GM12873 (cell line): Measurements from ENCODE around the gene PCNX1.

Experiments used
- TF ChIP-seq, protein P1 (sequence below): IDR thresholded peaks from 2 replicates; pipeline ENCODE4 v1.5.1; 2012; ENCODE audit warnings: low read depth, mild to moderate bottlenecking, moderate library complexity, low read length, control low read depth; ENCODE audit not compliant: insufficient read depth; ENCODE audit errors: missing control alignments

Gene PCNX1

DNA sequence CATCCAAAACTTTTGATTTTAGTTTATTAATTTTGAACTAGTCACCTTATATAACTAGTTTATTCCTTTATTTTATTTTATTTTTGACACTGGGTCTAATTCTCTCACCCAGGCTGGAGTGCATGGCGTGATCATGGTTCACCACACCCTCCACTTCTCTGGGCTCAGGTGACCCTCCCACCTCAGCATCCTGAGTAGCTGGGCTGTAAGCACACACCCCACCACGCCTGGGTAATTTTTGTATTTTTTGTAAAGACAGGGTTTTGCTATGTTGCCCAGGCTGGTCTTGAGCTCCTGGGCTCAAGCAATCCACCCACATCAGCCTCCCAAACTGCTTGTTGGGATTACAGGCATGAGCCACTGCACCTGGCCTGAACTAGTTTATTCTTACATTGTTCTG lies 17.3 kb downstream of the PCNX1 start:
- TF ChIP-seq, protein P1, sequence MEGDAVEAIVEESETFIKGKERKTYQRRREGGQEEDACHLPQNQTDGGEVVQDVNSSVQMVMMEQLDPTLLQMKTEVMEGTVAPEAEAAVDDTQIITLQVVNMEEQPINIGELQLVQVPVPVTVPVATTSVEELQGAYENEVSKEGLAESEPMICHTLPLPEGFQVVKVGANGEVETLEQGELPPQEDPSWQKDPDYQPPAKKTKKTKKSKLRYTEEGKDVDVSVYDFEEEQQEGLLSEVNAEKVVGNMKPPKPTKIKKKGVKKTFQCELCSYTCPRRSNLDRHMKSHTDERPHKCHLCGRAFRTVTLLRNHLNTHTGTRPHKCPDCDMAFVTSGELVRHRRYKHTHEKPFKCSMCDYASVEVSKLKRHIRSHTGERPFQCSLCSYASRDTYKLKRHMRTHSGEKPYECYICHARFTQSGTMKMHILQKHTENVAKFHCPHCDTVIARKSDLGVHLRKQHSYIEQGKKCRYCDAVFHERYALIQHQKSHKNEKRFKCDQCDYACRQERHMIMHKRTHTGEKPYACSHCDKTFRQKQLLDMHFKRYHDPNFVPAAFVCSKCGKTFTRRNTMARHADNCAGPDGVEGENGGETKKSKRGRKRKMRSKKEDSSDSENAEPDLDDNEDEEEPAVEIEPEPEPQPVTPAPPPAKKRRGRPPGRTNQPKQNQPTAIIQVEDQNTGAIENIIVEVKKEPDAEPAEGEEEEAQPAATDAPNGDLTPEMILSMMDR, result no peak

DNA sequence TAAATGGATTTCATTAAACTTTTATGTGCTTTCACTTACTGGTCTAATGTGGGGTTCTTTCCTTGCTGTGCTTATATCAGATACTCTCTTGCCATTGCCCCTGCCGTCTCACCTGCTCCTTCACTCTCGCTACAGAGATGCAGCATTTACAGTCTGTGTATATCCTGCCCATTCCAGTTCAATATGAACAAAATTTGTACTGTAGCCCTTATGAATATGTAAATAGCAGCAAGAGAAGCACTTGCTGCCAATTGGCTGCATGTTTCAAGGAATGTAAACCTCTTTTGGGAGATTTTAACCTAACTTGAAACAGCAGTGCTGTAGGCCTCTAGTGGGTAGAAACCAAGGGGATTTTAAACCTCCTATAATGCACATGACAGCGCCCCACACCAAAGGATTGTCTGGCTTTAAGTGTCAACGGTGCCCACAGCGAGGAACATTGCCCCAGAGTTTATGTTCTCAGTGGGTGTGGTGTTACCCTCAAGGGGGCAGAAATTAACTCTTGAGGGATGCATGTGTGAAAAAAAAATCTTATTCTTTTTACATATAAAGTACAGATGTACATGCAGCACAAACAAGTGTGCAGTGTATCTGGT lies 19.1 kb downstream of the PCNX1 start:
- TF ChIP-seq, protein P1, result no peak

DNA sequence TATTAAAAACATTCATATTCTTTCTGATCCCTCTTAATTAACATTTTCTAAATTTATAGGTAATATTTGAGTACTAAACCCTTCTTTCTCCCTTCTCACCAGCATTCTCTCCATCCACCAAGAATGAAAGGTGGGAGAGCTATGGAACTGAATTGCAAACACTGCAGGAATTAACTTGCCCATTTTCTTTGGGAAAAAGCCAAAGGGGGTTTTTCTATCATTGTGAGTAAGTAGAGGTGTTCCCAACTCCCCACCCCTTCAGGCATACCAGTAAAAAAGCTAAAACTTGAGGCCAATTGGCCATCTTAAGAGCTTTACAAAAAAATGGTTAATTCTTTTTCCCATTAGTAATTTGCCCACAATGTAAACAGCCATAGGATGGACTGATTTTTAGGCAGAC lies 23.7 kb downstream of the PCNX1 start:
- TF ChIP-seq, protein P1, result no peak

DNA sequence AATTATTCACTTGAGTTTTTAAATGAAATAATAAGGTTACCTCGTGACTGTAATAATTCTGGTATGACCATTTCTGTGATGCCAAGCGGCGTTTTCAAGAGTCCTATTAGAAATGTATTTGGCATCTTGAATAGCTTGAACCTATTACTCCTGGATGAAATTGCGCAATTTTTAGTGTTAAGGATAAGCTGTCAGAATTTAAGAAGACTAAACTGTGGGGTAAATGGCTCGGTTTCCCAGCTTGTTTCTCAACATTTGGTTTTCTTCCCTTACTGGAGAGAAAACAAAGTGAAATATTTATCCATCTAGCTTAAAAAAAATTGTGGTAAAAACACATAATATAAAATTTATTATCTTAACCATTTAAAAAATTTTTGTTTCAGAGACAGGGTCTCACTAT lies 26.8 kb downstream of the PCNX1 start:
- TF ChIP-seq, protein P1, result no peak

DNA sequence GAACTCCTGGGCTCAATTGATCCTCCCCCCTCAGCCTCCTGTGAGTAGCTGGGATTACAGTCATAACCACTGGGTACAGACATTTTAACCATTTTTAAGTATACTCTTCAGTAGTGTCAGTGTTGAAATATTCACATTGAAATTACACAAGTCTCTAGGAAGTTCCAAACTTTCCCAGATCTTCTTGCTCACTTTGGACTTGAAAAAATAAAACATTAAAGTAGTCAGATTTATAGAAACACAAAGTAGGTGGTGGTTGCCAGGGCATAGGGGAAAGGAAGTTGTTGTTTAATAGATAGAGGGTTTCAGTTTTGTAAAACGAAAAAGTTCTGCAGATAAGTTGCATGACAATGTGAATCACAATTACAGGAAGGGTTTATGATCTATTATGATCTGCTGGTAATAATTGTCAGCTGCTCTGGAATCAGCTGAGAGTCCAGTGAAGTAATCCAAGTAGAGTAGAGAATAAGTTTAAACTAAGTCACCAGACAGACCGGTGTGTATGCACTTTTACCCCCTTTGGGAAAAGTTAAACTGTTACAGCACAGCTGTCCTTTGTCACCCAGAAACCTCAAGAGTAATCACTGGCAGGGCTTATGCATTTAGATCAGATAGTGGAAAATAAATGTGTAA lies 27.4 kb downstream of the PCNX1 start:
- TF ChIP-seq, protein P1, result no peak

DNA sequence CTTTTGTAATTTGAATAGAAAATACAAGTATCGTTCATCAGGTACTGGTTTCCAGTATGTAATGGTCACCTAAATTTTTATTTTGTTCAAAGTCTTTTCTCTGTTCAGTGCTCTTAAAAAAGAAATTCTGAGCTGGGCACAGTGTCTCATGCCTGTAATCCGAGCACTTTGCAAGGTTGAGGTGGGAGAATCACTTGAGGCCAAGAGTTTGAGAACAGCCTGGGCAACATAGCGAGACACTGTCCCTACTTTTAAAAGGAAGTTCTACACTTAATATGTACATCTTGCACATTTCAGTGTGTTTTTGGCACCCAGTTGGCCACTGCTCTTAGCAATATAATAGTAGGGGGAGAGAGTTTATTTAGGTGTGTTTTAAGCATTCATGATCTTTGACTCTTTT lies 27.9 kb downstream of the PCNX1 start:
- TF ChIP-seq, protein P1, result no peak

DNA sequence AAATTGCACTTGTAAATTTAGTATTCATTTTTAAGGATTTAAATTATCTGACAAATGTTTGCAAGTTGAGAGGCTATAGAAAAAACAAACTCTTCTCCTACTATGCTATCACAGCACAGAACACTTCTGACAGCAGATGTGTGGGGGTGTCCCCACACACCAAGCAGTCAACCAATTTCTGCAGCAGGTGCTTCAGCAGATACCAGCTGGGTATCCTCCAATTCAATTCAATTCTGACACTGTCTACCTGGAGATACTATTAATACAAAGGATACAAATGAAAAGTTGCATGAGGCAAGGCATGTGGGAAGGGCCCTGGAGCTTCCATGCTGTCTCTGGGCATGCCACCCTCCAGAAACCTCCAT lies 35.1 kb downstream of the PCNX1 start:
- TF ChIP-seq, protein P1, result no peak
